GM10266 (cell line): ENCODE results near the gene ATP10A.

Experiments used
- DNase-seq: peaks from one replicate; pipeline ENCODE4 v3.0.0; 2012; ENCODE audit errors: extremely low spot score
- TF ChIP-seq, protein P1 (sequence below): IDR thresholded peaks from 2 replicates; pipeline ENCODE4 v1.5.1; 2012; ENCODE audit warnings: mild to moderate bottlenecking, low read depth; ENCODE audit not compliant: control insufficient read depth, insufficient read depth; ENCODE audit errors: missing control alignments

ATP10A gene

DNA sequence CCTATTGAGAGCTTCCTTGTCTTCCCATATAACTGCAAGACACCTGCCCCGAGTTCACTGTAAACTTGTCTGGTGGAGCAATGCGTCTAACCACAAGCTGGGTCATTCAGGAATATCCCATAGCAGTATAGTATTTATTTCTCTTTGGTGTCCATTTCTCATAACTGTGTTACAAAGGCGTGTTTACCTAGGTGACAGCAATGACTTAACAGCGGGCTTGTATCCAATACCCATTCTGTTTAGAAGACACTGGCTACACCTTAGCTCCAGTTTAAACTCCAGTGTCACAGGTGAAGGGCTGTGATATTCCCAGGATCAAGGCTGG is 24.3 kb downstream of the ATP10A start:
- no peak for DNase-seq
- TF ChIP-seq, protein P1, sequence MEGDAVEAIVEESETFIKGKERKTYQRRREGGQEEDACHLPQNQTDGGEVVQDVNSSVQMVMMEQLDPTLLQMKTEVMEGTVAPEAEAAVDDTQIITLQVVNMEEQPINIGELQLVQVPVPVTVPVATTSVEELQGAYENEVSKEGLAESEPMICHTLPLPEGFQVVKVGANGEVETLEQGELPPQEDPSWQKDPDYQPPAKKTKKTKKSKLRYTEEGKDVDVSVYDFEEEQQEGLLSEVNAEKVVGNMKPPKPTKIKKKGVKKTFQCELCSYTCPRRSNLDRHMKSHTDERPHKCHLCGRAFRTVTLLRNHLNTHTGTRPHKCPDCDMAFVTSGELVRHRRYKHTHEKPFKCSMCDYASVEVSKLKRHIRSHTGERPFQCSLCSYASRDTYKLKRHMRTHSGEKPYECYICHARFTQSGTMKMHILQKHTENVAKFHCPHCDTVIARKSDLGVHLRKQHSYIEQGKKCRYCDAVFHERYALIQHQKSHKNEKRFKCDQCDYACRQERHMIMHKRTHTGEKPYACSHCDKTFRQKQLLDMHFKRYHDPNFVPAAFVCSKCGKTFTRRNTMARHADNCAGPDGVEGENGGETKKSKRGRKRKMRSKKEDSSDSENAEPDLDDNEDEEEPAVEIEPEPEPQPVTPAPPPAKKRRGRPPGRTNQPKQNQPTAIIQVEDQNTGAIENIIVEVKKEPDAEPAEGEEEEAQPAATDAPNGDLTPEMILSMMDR, result no peak

DNA sequence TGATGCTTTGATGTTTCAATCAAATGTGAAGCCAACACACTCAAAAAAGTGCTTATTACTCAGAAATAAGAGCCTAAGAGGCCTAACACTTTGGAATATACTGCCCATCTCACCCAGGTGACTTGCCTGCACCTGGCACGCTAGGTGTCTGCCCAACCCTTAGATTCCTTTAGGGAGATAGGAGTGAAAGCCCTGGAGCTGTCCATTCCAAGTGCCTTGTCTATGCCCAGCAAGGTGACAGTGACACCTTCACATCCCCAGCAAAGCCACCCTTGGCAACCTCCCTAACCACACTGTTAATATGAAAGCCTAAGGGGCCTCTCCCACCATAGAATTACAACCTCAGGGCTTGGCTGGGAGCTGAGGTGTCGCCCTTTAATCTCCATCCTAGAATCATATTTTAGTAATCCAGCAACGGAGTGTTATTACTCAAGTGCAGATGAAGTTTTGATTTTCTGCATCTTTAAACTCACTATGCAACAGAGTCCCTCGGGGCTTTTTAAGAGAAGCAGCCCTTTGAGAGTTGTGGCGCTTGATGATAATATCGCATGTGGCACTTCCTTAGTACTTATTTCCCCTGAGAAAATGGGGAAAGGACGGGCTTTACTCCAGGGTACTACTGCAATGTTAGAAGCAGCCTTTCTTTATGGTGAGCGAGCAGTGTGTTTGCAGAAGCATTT is 24.8 kb downstream of the ATP10A start:
- TF ChIP-seq, protein P1, result no peak

DNA sequence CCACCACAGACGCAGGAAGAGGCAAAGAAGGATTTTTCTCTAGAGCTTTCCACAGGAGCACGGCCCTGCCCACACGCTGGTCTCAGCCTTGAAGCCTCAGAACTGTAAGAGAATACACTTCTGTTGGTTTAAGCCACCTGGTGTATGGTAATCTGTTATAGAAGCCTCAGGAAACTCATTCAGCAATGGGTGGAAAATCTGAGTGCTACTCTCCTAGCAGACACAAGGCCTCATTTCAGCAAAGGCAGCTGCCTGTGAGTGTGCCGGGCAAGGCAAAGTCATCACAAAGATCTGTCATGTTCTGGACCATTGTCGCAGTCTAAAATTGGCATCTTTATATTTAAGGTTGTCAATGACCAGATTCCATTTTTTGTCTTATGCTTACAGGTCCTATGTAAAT is 31.0 kb downstream of the ATP10A start:
- TF ChIP-seq, protein P1, result no peak
- DNase-seq, result no peak

More for the DNA sequence above, 24.8 kb downstream of the ATP10A start:
- DNase-seq, result no peak

DNA sequence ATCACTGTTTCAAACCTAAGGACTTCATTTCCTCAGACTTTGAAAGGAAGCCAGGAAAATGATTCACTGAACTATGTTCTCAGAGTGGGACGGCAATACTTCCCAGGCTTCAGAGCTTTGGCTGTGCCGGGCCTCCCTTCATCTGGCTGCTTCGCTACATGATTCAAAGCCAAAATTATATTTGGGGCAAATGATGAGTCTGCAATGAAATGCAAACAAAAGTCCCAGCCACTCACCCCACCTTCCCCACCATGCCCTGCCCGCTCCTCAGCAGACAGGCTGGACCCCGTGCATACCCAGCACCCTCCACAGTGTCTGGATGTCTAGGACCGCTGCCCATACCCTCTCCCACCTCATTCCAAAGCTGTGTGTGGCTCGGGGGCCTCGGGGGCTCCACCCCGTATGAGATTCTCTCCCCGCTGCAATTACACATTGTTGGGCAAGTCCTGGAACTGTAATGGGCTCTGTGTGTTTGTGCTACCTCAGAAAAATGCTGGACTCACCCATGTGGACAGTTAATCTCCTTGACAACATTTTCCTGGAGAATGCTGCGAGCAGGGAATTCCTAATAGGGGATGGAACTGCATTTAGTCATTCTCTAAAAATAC is 32.2 kb downstream of the ATP10A start:
- DNase-seq, result no peak
- TF ChIP-seq, protein P1, result no peak

DNA sequence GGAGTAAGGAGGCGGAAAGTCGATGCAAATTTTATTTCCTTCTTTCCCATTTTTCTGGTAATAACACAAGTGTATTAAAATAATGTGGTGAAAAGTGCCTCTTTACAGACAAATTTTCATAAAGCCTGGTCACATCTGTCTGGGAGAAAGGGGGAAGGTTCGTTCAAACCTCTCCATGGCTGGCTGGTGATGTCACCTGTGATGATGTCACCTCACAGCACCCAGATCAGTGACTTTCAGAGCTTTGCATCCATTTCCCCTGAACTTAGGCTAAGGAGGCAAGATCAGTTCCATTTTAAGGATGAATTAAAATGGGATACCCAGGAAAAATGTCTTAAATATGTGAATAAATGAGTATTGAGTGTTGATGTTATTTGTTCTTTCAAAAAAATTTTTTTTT is 34.1 kb downstream of the ATP10A start:
- TF ChIP-seq, protein P1, result no peak
- no peak for DNase-seq

DNA sequence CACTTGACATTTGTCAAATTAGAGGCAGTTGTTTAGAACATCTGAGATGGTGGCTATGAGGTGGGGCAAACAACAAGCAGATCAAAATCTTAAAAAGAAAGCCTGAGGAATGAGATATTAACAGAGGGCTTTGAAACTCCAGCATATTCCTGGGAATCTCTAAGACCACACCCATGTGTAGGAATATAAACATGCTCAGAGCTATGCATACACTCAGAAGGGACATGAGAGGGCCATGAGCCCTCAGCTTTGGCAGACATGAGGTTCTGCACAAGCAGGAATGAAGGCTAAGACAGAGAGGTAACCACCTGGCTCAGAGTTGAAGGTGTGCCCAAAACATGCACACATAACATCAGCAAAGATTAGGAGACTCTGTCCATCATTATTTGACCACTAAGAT is 37.9 kb downstream of the ATP10A start:
- DNase-seq, result no peak

DNA sequence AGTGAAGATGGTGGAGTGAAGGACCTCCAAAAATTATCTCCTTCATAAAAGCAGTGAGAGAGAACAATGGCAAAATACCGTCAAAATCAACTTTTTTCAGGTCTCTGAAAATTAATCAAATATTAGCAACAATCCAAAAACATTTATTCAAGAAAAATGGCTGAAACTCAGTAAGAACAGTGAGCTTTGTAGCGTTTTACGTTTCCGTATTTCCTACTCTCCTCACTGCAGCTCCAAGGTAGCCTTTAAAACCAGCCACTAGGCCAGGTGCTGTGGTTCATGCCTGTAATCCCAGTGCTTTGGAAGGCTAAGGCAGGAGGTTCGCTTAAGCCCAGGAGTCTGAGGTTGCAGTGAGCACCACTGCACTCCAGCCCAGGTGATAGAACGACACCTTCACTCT is 38.5 kb downstream of the ATP10A start:
- DNase-seq, result no peak
- TF ChIP-seq, protein P1, result no peak

More for the DNA sequence above, 37.9 kb downstream of the ATP10A start:
- TF ChIP-seq, protein P1, result no peak
